H9 (cell line): ENCODE measurements around the gene TMCC1. TPM values are rescaled to one million over a fixed set of nuclear protein-coding genes. Genes with fewer than 3 reads are reported as not detected.

ENCODE experiments used
- DNase-seq: peaks from one replicate; pipeline ENCODE4 v3.0.0-alpha.2; 2017
- H2AFZ ChIP-seq: one replicate; pipeline ENCODE4 v1.6.1; 2013; ENCODE audit warnings: mild to moderate bottlenecking, low read length, control low read depth, moderate library complexity
- H2AK5ac ChIP-seq: 2 replicates; pipeline ENCODE4 v1.6.1; 2013; ENCODE audit warnings: low read length, control low read depth, mixed read lengths; ENCODE audit not compliant: insufficient read length
- H2BK120ac ChIP-seq: one replicate; pipeline ENCODE4 v1.6.1; 2013; ENCODE audit warnings: low read depth, mild to moderate bottlenecking, low read length, control low read depth, inconsistent platforms; ENCODE audit not compliant: poor library complexity, severe bottlenecking
- H2BK12ac ChIP-seq: 2 replicates; pipeline ENCODE4 v1.6.1; 2013; ENCODE audit warnings: low read length, control low read depth, mixed read lengths, low read depth; ENCODE audit not compliant: insufficient read length
- H2BK15ac ChIP-seq: 2 replicates; pipeline ENCODE4 v1.6.1; 2013; ENCODE audit warnings: low read depth, low read length, control low read depth
- H2BK20ac ChIP-seq: one replicate; pipeline ENCODE4 v1.6.1; 2013; ENCODE audit warnings: low read depth, mild to moderate bottlenecking, low read length, control low read depth, inconsistent platforms; ENCODE audit not compliant: poor library complexity, severe bottlenecking
- H2BK5ac ChIP-seq: 2 replicates; pipeline ENCODE4 v1.6.1; 2013; ENCODE audit warnings: low read length, control low read depth, mixed read lengths; ENCODE audit not compliant: insufficient read length
- H3K14ac ChIP-seq: 2 replicates; pipeline ENCODE4 v1.6.1; 2013; ENCODE audit warnings: low read length, control low read depth; ENCODE audit not compliant: insufficient read depth
- H3K18ac ChIP-seq: 2 replicates; pipeline ENCODE4 v1.6.1; 2013; ENCODE audit warnings: low read depth, mild to moderate bottlenecking, mixed read lengths, low read length, control low read depth; ENCODE audit not compliant: insufficient read length
- H3K23ac ChIP-seq: 2 replicates; pipeline ENCODE4 v1.6.1; 2013; ENCODE audit warnings: low read length, control low read depth, mixed read lengths, low read depth; ENCODE audit not compliant: insufficient read length
- H3K23me2 ChIP-seq: 2 replicates; pipeline ENCODE4 v1.6.1; 2013; ENCODE audit warnings: low read depth, mild to moderate bottlenecking, mixed read lengths, low read length, control low read depth; ENCODE audit not compliant: insufficient read length, poor library complexity, severe bottlenecking
- H3K27ac ChIP-seq: 2 replicates; pipeline ENCODE4 v1.5.1; 2013; ENCODE audit warnings: low read length, control low read depth, mixed read lengths, low read depth; ENCODE audit not compliant: insufficient read length
- H3K27me3 ChIP-seq: 2 replicates; pipeline ENCODE4 v1.6.1; 2013; ENCODE audit warnings: low read length, control low read depth, inconsistent platforms; ENCODE audit not compliant: insufficient read depth
- H3K4ac ChIP-seq: 2 replicates; pipeline ENCODE4 v1.6.1; 2013; ENCODE audit warnings: low read depth, mild to moderate bottlenecking, control low read depth, inconsistent platforms, low read length, moderate library complexity
- H3K4me1 ChIP-seq: 2 replicates; pipeline ENCODE4 v1.6.1; 2013; ENCODE audit warnings: low read length, control low read depth, inconsistent platforms; ENCODE audit not compliant: insufficient read depth
- H3K4me2 ChIP-seq: 2 replicates; pipeline ENCODE4 v1.6.1; 2013; ENCODE audit warnings: low read length, control low read depth, mixed read lengths; ENCODE audit not compliant: insufficient read length, insufficient read depth
- H3K56ac ChIP-seq: 2 replicates; pipeline ENCODE4 v1.6.1; 2013; ENCODE audit warnings: low read depth, mild to moderate bottlenecking, mixed read lengths, low read length, control low read depth; ENCODE audit not compliant: insufficient read length
- H3K79me1 ChIP-seq: 2 replicates; pipeline ENCODE4 v1.6.1; 2013; ENCODE audit warnings: low read depth, mild to moderate bottlenecking, moderate library complexity, low read length, control low read depth, inconsistent platforms; ENCODE audit not compliant: insufficient read depth, poor library complexity, severe bottlenecking
- H3K79me2 ChIP-seq: 2 replicates; pipeline ENCODE4 v1.6.1; 2013; ENCODE audit warnings: low read length, control low read depth, inconsistent platforms; ENCODE audit not compliant: insufficient read depth
- H3K9ac ChIP-seq: 2 replicates; pipeline ENCODE4 v1.6.1; 2013; ENCODE audit warnings: low read length, control low read depth, mixed read lengths; ENCODE audit not compliant: insufficient read length; ENCODE audit errors: extremely low read depth
- H3K9me3 ChIP-seq: one replicate; pipeline ENCODE4 v1.6.1; 2013; ENCODE audit warnings: low read depth, low read length, inconsistent platforms; ENCODE audit not compliant: control insufficient read depth
- H3T11ph ChIP-seq: one replicate; pipeline ENCODE4 v1.6.1; 2013; ENCODE audit warnings: mild to moderate bottlenecking, low read length, control low read depth, inconsistent platforms
- H4K20me1 ChIP-seq: one replicate; pipeline ENCODE4 v1.6.1; 2013; ENCODE audit not compliant: control insufficient read depth, insufficient read length, insufficient read depth
- H4K5ac ChIP-seq: 2 replicates; pipeline ENCODE4 v1.6.1; 2013; ENCODE audit warnings: low read depth, mild to moderate bottlenecking, mixed read lengths, low read length, control low read depth; ENCODE audit not compliant: insufficient read length
- H4K8ac ChIP-seq: replicated peaks from 2 replicates; pipeline ENCODE4 v1.6.1; 2013; ENCODE audit warnings: low read length, control low read depth, mixed read lengths, low read depth; ENCODE audit not compliant: insufficient read length
- H4K91ac ChIP-seq: 2 replicates; pipeline ENCODE4 v1.6.1; 2013; ENCODE audit warnings: low read depth, mild to moderate bottlenecking, moderate library complexity, mixed read lengths, low read length, control low read depth; ENCODE audit not compliant: insufficient read length
- H3K27ac Mint-ChIP-seq, 3 experiments: 2 replicates in 2 of 3; 3 replicates in 1 of 3; pipeline ENCODE4 v1.8.0; 2020 to 2021; ENCODE audit warnings: mixed read lengths in 3 of 3, mild to moderate bottlenecking in 1 of 3, moderate library complexity in 1 of 3
- H3K27me3 Mint-ChIP-seq: 2 replicates; pipeline ENCODE4 v1.8.0; 2021; ENCODE audit warnings: low read depth, mild to moderate bottlenecking, moderate library complexity, mixed read lengths
- H3K36me3 Mint-ChIP-seq, 3 experiments: 2 replicates in 2 of 3; 3 replicates in 1 of 3; pipeline ENCODE4 v1.8.0; 2020 to 2021; ENCODE audit warnings: low read depth in 3 of 3, mixed read lengths in 3 of 3; ENCODE audit not compliant: insufficient read depth in 1 of 3
- H3K4me1 Mint-ChIP-seq, 2 experiments: 2 replicates each; pipeline ENCODE4 v1.8.0; 2020; ENCODE audit warnings: mixed read lengths in 2 of 2
- H3K4me3 Mint-ChIP-seq, 2 experiments: 2 replicates in 1 of 2; 3 replicates in 1 of 2; pipeline ENCODE4 v1.8.0; 2020 to 2021; ENCODE audit warnings: mild to moderate bottlenecking in 2 of 2, mixed read lengths in 2 of 2, moderate library complexity in 1 of 2
- H3K9me3 Mint-ChIP-seq, 2 experiments: 2 replicates in 1 of 2; 3 replicates in 1 of 2; pipeline ENCODE4 v1.8.0; 2020; ENCODE audit warnings: mild to moderate bottlenecking in 2 of 2, mixed read lengths in 2 of 2, moderate library complexity in 1 of 2
- WGBS: extraction: QIAGEN DNeasy Blood & Tissue Kit; methylation state at CpG from one replicate; pipeline ENCODE4 v1.1.7; 2013; ENCODE audit warnings: missing lambda C conversion rate, low lambda C conversion rate, mixed read lengths; ENCODE audit not compliant: insufficient read length; ENCODE audit errors: extremely low coverage; 5-methylcytosine and 5-hydroxymethylcytosine counted together
- total RNA-seq: library from RNA; stranded (reverse); gene quantifications from 2 replicates; pipeline ENCODE4 v1.2.1, GENCODE V29; 2021
- TF ChIP-seq, protein P1 (sequence below): fragments of 200-600 bp; sonication (generic); conservative IDR thresholded peaks from 3 replicates; pipeline ENCODE4 v1.8.0; 2021; ENCODE audit warnings: antibody characterized with exemption, mild to moderate bottlenecking

TMCC1 gene
- total RNA-seq, 1 experiment from 2014 or later, result 24.4 TPM

DNA sequence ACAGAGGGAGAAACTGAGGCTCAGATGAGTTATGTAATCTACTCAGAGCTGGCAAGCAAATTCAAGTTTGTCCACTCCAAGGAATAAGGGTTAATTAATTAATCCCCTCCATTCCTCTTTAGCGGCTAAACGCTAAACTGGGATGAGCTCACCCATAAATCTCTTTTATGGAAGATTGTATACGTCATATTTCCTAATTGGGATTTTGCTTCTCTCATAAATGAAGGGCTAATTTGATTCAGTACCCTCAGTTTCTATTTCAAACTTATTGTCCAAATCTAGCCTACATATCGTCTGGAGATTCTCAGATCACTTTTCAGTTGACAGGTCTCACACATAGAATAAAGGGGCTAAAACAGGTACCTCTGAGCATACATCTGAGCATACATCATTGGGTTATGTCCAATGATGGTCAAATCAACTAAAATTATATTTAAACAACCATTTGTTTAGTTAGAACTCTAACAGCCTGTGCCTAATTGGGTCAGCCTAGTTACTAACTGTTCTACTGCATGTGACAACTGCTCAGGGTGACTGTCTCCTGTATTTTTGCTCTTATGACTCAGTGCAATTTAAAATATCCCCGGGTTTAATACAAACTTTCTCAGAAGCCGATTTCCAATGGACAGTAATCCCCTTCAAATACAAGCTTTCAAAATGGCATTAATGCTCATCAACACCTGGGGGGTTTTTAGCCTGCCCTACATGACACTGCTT is 229.4 kb downstream of the TMCC1 start:
- peaks cover 0 to 12% (median 7%) of the 10 kb centered on the region in 3 experiments; a peak in 4 of 7 replicates for H3K36me3 Mint-ChIP-seq
- H3K23me2 ChIP-seq, result no peaks in the 10 kb centered on the region
- H2AK5ac ChIP-seq, result no peak overlapping the region
- no peak for DNase-seq
- H3K18ac ChIP-seq, result no peak overlapping the region
- no peaks in the 10 kb centered on the region for H3K9me3 Mint-ChIP-seq
- no peaks in the 10 kb centered on the region for H3K27me3 ChIP-seq
- no peak overlapping the region for H3K56ac ChIP-seq
- H3K14ac ChIP-seq, result no peak overlapping the region
- no peaks in the 10 kb centered on the region for H3K79me1 ChIP-seq
- H4K20me1 ChIP-seq, result no peaks in the 10 kb centered on the region
- H4K5ac ChIP-seq, result no peak overlapping the region
- H3K4me1 ChIP-seq, result no peaks in the 10 kb centered on the region
- H4K8ac ChIP-seq, result no peak overlapping the region
- no peak overlapping the region for H2AFZ ChIP-seq
- no peak overlapping the region for H3K9ac ChIP-seq
- no peaks in the 10 kb centered on the region for H3K27me3 Mint-ChIP-seq
- no peak overlapping the region for H3K4me2 ChIP-seq
- no CpG with 5 or more reads among the region's 6 CpGs for WGBS
- TF ChIP-seq, protein P1, sequence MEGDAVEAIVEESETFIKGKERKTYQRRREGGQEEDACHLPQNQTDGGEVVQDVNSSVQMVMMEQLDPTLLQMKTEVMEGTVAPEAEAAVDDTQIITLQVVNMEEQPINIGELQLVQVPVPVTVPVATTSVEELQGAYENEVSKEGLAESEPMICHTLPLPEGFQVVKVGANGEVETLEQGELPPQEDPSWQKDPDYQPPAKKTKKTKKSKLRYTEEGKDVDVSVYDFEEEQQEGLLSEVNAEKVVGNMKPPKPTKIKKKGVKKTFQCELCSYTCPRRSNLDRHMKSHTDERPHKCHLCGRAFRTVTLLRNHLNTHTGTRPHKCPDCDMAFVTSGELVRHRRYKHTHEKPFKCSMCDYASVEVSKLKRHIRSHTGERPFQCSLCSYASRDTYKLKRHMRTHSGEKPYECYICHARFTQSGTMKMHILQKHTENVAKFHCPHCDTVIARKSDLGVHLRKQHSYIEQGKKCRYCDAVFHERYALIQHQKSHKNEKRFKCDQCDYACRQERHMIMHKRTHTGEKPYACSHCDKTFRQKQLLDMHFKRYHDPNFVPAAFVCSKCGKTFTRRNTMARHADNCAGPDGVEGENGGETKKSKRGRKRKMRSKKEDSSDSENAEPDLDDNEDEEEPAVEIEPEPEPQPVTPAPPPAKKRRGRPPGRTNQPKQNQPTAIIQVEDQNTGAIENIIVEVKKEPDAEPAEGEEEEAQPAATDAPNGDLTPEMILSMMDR, result no peak
- H3K27ac Mint-ChIP-seq, result peak overlapping the region in 1 of 3 experiments; percentile 73; a peak in 2 of 7 replicates
- H4K91ac ChIP-seq, result no peak overlapping the region
- H2BK5ac ChIP-seq, result no peak overlapping the region
- H3K23ac ChIP-seq, result no peak overlapping the region
- no peak overlapping the region for H2BK15ac ChIP-seq
- no peaks in the 10 kb centered on the region for H3K9me3 ChIP-seq
- no peak overlapping the region for H3K27ac ChIP-seq
- no peaks in the 10 kb centered on the region for H3K79me2 ChIP-seq
- H3T11ph ChIP-seq, result no peak overlapping the region
- H3K4ac ChIP-seq, result no peak overlapping the region
- H2BK120ac ChIP-seq, result no peak overlapping the region
- H2BK12ac ChIP-seq, result no peak overlapping the region
- H3K4me3 Mint-ChIP-seq, result no peak overlapping the region
- H3K4me1 Mint-ChIP-seq, result peaks cover 32 to 37% of the 10 kb centered on the region in 2 experiments
- no peak overlapping the region for H2BK20ac ChIP-seq
